ENCODE results near the gene INTS3.

The INTS3 gene

GRCh38 chr1:153767519-153767918 lies 39.7 kb downstream of the INTS3 start:
- Histone ChIP-seq H3F3A (ENCODE audit: low read depth) (no peaks in the 10 kb centered on the region), H3K9me3 (ENCODE audit: insufficient read depth, low read depth, low read length) (no peaks in the 10 kb centered on the region), H3K27me3 (ENCODE audit: insufficient read depth, low read length, poor library complexity, severe bottlenecking) (no peaks in the 10 kb centered on the region), H3K4me1 (ENCODE audit: insufficient read depth, low read length, poor library complexity, severe bottlenecking) (peaks cover 17% of the 10 kb centered on the region), H3K9me2 (replicated peaks; ENCODE audit: low read depth, low read length) (no peaks in the 10 kb centered on the region), H3K79me2 (ENCODE audit: insufficient read depth, low read length) (no peaks in the 10 kb centered on the region), H3K4me2 (ENCODE audit: low read depth, low read length, poor library complexity, severe bottlenecking) (no peak overlapping the region), H2AFZ (ENCODE audit: low read length) (no peak overlapping the region), H4K20me1 (ENCODE audit: insufficient read depth, low read length, poor library complexity, severe bottlenecking) (no peaks in the 10 kb centered on the region), H3K9ac (ENCODE audit: low read depth, low read length, poor library complexity, severe bottlenecking) (no peak overlapping the region), H3K4me3 (ENCODE audit: low read length, poor library complexity, severe bottlenecking) (no peak overlapping the region), H3K36me3 (ENCODE audit: insufficient read depth, low read length) (peaks cover 31% of the 10 kb centered on the region; the same call in 1 of the 2 replicates)
- TF ChIP-seq EZH2phosphoT487 (IDR thresholded peaks at IDR 0.05; ENCODE audit: borderline replicate concordance), result no peak
- TF ChIP-seq, protein P1, sequence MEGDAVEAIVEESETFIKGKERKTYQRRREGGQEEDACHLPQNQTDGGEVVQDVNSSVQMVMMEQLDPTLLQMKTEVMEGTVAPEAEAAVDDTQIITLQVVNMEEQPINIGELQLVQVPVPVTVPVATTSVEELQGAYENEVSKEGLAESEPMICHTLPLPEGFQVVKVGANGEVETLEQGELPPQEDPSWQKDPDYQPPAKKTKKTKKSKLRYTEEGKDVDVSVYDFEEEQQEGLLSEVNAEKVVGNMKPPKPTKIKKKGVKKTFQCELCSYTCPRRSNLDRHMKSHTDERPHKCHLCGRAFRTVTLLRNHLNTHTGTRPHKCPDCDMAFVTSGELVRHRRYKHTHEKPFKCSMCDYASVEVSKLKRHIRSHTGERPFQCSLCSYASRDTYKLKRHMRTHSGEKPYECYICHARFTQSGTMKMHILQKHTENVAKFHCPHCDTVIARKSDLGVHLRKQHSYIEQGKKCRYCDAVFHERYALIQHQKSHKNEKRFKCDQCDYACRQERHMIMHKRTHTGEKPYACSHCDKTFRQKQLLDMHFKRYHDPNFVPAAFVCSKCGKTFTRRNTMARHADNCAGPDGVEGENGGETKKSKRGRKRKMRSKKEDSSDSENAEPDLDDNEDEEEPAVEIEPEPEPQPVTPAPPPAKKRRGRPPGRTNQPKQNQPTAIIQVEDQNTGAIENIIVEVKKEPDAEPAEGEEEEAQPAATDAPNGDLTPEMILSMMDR (conservative IDR thresholded peaks at IDR 0.05; ENCODE audit: low read length), result no peak

- Histone ChIP-seq H2AFZ (ENCODE audit: low read length) (no peak overlapping the region), H4K20me1 (ENCODE audit: insufficient read depth, low read length, poor library complexity, severe bottlenecking) (no peaks in the 10 kb centered on the region), H3K9me2 (replicated peaks; ENCODE audit: low read depth, low read length) (no peaks in the 10 kb centered on the region), H3K4me3 (ENCODE audit: low read length, poor library complexity, severe bottlenecking) (no peak overlapping the region), H3K9ac (ENCODE audit: low read depth, low read length, poor library complexity, severe bottlenecking) (no peak overlapping the region), H3K79me2 (ENCODE audit: insufficient read depth, low read length) (no peaks in the 10 kb centered on the region), H3K4me2 (ENCODE audit: low read depth, low read length, poor library complexity, severe bottlenecking) (no peak overlapping the region), H3K27me3 (ENCODE audit: insufficient read depth, low read length, poor library complexity, severe bottlenecking) (no peaks in the 10 kb centered on the region), H3K9me3 (ENCODE audit: insufficient read depth, low read depth, low read length) (no peaks in the 10 kb centered on the region), H3K36me3 (ENCODE audit: insufficient read depth, low read length) (peaks cover 34% of the 10 kb centered on the region; the same call in 1 of the 2 replicates), H3F3A (ENCODE audit: low read depth) (no peaks in the 10 kb centered on the region), H3K4me1 (ENCODE audit: insufficient read depth, low read length, poor library complexity, severe bottlenecking) (peaks cover 17% of the 10 kb centered on the region)
- TF ChIP-seq, protein P1 (conservative IDR thresholded peaks at IDR 0.05; ENCODE audit: low read length), result no peak
- TF ChIP-seq EZH2phosphoT487 (IDR thresholded peaks at IDR 0.05; ENCODE audit: borderline replicate concordance), result no peak
These were observed 40.7 kb downstream of the INTS3 start for GRCh38 chr1:153768316-153769181.

DNA sequence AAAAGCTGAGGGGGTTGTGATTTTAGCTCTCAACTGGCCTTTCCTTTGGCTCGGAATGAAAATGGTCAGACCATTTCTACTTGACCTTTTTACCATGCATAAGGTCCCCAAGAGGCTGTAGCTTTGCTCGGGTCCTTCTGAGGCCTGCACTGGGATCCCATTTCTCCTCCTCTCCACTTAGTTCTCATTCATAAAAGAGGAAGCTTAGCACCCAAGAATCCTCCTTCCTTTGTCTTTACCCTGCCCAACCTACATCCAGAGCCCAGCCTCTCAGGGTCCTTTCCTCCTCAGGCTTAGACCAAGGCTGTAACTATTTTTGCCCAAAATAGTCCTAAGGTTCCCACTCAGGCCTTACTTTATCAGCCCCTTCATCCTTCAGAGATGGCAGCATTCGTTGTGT lies 41.4 kb downstream of the INTS3 start:
- no peak for TF ChIP-seq EZH2phosphoT487 (IDR thresholded peaks at IDR 0.05; ENCODE audit: borderline replicate concordance)
- TF ChIP-seq, protein P1 (conservative IDR thresholded peaks at IDR 0.05; ENCODE audit: low read length), result no peak
- H3K9me2 ChIP-seq (replicated peaks; ENCODE audit: low read depth, low read length), result no peaks in the 10 kb centered on the region
- H4K20me1 ChIP-seq (ENCODE audit: insufficient read depth, low read length, poor library complexity, severe bottlenecking), result no peaks in the 10 kb centered on the region
- H3K4me1 ChIP-seq (ENCODE audit: insufficient read depth, low read length, poor library complexity, severe bottlenecking), result peaks cover 17% of the 10 kb centered on the region
- no peaks in the 10 kb centered on the region; the same call in 1 of the 2 replicates for H3F3A ChIP-seq (ENCODE audit: low read depth)
- peaks cover 32% of the 10 kb centered on the region; the same call in 1 of the 2 replicates for H3K36me3 ChIP-seq (ENCODE audit: insufficient read depth, low read length)
- H3K27me3 ChIP-seq (ENCODE audit: insufficient read depth, low read length, poor library complexity, severe bottlenecking), result no peaks in the 10 kb centered on the region
- H3K79me2 ChIP-seq (ENCODE audit: insufficient read depth, low read length), result no peaks in the 10 kb centered on the region
- no peak overlapping the region for H3K4me3 ChIP-seq (ENCODE audit: low read length, poor library complexity, severe bottlenecking)
- no peak overlapping the region for H3K4me2 ChIP-seq (ENCODE audit: low read depth, low read length, poor library complexity, severe bottlenecking)
- H3K9me3 ChIP-seq (ENCODE audit: insufficient read depth, low read depth, low read length), result no peaks in the 10 kb centered on the region
- no peak overlapping the region for H2AFZ ChIP-seq (ENCODE audit: low read length)
- no peak overlapping the region for H3K9ac ChIP-seq (ENCODE audit: low read depth, low read length, poor library complexity, severe bottlenecking)
